Erythroblast (primary cell): ENCODE data around the gene SEMG2.

ENCODE experiments used
- GATA1 ChIP-seq: IDR thresholded peaks from 2 replicates; pipeline ENCODE4 v1.6.1; 2011; ENCODE audit warnings: low read depth, mild to moderate bottlenecking, control low read depth, low read length, moderate library complexity
- POLR2A ChIP-seq: IDR thresholded peaks from 2 replicates; pipeline ENCODE4 v1.6.1; 2011; ENCODE audit warnings: mild to moderate bottlenecking, low read length

- no peak for TF ChIP-seq POLR2A
- TF ChIP-seq GATA1 = no peak
Measured at GRCh38 chr20:45266977-45267376, 45.8 kb downstream of the SEMG2 start.
